IPS-18a (cell line): ENCODE results near the gene DRGX.

Source experiments
- H3K27ac ChIP-seq: one replicate; pipeline ENCODE4 v1.5.1; 2013; ENCODE audit warnings: low read length
- H3K27me3 ChIP-seq: one replicate; pipeline ENCODE4 v1.6.1; 2013; ENCODE audit warnings: mild to moderate bottlenecking, low read length; ENCODE audit not compliant: control insufficient read depth, insufficient read depth
- H3K36me3 ChIP-seq: one replicate; pipeline ENCODE4 v1.6.1; 2013; ENCODE audit warnings: low read depth, low read length; ENCODE audit not compliant: control insufficient read depth
- H3K4me1 ChIP-seq: one replicate; pipeline ENCODE4 v1.6.1; 2013; ENCODE audit warnings: low read depth, low read length; ENCODE audit not compliant: control insufficient read depth
- H3K4me3 ChIP-seq: one replicate; pipeline ENCODE4 v1.5.1; 2013; ENCODE audit warnings: low read length
- H3K9ac ChIP-seq: one replicate; pipeline ENCODE4 v1.6.1; 2013; ENCODE audit warnings: mild to moderate bottlenecking, low read length, moderate library complexity
- H3K9me3 ChIP-seq: one replicate; pipeline ENCODE4 v1.6.1; 2013; ENCODE audit warnings: low read depth, low read length; ENCODE audit not compliant: control insufficient read depth

Gene DRGX

DNA sequence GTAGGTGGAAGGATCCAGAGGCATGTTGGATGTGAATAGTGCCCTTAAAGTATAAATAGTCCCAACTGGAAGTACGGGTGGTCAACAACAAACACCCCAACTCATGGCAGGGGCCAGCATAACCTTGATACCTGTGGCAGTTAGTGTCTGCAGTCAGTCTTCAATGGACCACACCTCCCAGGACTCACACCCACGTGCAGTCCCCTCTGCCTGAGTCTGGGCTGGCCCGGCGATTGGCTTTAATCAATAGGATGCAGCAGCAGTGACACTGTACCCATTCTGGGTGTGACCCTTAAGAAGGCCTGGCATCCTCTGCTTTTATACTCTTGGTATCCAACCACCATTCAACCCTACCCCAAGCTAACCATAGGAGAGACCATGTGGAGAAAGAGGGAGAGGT, 18.6 kb downstream of the DRGX start:
- no peaks in the 10 kb centered on the region for H3K27me3 ChIP-seq
- no peak overlapping the region for H3K4me3 ChIP-seq
- no peak overlapping the region for H3K9ac ChIP-seq
- H3K27ac ChIP-seq = no peak overlapping the region
- H3K36me3 ChIP-seq = no peaks in the 10 kb centered on the region
- H3K4me1 ChIP-seq = no peaks in the 10 kb centered on the region
- no peaks in the 10 kb centered on the region for H3K9me3 ChIP-seq

- Histone ChIP-seq H3K4me1 (no peaks in the 10 kb centered on the region), H3K9ac (no peak overlapping the region), H3K36me3 (no peaks in the 10 kb centered on the region), H3K4me3 (no peak overlapping the region), H3K27me3 (no peaks in the 10 kb centered on the region), H3K9me3 (no peaks in the 10 kb centered on the region), H3K27ac (no peak overlapping the region)
These were observed 20.3 kb downstream of the DRGX start for GRCh38 chr10:49375611-49376010.

- Histone ChIP-seq H3K4me1 (no peaks in the 10 kb centered on the region), H3K4me3 (no peak overlapping the region), H3K9ac (no peak overlapping the region), H3K36me3 (no peaks in the 10 kb centered on the region), H3K9me3 (no peaks in the 10 kb centered on the region), H3K27ac (no peak overlapping the region), H3K27me3 (no peaks in the 10 kb centered on the region)
These were observed 21.1 kb downstream of the DRGX start for GRCh38 chr10:49374740-49375139.

DNA sequence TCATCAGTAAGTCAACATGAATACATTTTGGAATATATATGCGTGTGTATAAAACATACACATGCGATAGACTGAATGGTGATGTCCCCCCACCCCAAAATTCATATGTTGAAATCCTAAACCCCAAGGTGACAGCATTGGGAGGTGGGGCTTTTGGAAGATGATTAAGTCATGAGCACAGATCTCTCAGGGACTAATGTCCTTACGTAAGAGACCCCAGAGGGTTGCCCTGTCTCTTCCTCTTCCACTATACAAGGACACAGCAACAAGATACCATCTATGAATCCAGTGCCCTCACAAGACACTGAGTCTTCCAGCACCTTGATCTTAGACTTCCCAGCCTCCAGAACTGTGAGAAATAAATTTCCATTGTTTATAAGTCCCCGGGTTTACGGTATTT, 22.5 kb downstream of the DRGX start:
- no peaks in the 10 kb centered on the region for H3K36me3 ChIP-seq
- H3K4me1 ChIP-seq = no peaks in the 10 kb centered on the region
- H3K27ac ChIP-seq = no peak overlapping the region
- H3K9me3 ChIP-seq = no peaks in the 10 kb centered on the region
- no peak overlapping the region for H3K9ac ChIP-seq
- no peak overlapping the region for H3K4me3 ChIP-seq
- no peaks in the 10 kb centered on the region for H3K27me3 ChIP-seq

GRCh38 chr10:49371967-49372366, 23.9 kb downstream of the DRGX start:
- Histone ChIP-seq H3K9me3 (no peaks in the 10 kb centered on the region), H3K27me3 (no peaks in the 10 kb centered on the region), H3K4me1 (no peaks in the 10 kb centered on the region), H3K27ac (no peak overlapping the region), H3K9ac (no peak overlapping the region), H3K4me3 (no peak overlapping the region), H3K36me3 (no peaks in the 10 kb centered on the region)

- Histone ChIP-seq H3K4me3 (no peak overlapping the region), H3K4me1 (no peaks in the 10 kb centered on the region), H3K27ac (no peak overlapping the region), H3K36me3 (no peaks in the 10 kb centered on the region), H3K27me3 (no peaks in the 10 kb centered on the region), H3K9ac (no peak overlapping the region), H3K9me3 (no peaks in the 10 kb centered on the region)
These were observed 25.4 kb downstream of the DRGX start for GRCh38 chr10:49370326-49371100.

DNA sequence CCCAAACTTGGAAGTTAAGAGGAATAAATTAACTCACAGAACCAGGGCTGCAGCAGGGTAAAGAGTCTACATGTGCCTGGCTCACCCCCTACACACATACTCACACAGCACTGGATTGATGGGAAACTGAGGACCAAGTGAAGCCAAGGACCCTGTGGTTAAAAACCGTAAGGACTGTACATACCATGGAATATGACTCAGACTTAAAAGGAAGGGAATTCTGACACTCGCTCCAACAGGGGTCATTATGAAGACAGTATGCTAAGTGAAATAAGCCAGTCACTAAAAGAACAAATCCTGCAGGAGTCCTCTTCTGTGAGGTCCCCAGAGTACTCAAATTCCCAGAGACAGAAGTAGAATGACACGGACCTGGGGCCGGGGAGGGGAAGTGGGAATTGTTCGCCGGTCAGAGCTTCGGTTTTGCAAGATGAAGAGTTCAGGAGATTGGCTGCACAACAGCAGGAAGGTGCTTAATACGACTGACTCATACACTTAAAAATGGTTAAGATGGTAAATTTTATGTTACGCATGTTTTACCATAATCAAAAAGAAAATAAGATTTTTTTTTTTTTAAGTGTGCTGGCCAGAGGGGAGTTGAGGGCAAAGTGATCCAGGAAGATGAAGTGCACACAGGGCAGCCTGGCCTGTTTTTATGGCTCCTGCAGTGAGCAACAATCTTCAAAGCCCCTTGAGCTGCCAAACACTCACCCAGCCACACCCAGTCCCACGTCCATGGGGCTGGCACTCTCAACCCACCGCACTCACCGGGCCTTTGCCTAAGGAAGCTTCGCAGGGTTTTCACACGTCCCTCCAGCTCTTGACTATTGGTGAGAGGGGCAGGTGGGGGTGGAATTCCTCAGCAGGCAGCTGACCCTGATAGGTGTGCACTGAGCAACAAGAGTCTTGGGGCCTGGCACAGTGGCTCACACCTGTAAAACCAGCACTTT, 26.4 kb downstream of the DRGX start:
- H3K27ac ChIP-seq = no peak overlapping the region
- no peak overlapping the region for H3K4me3 ChIP-seq
- H3K4me1 ChIP-seq = no peaks in the 10 kb centered on the region
- no peak overlapping the region for H3K9ac ChIP-seq
- H3K9me3 ChIP-seq = no peaks in the 10 kb centered on the region
- no peaks in the 10 kb centered on the region for H3K27me3 ChIP-seq
- H3K36me3 ChIP-seq = no peaks in the 10 kb centered on the region

GRCh38 chr10:49368256-49368655, 27.6 kb downstream of the DRGX start:
- Histone ChIP-seq H3K9me3 (no peaks in the 10 kb centered on the region), H3K27ac (no peak overlapping the region), H3K4me3 (no peak overlapping the region), H3K36me3 (no peaks in the 10 kb centered on the region), H3K9ac (no peak overlapping the region), H3K27me3 (no peaks in the 10 kb centered on the region), H3K4me1 (no peaks in the 10 kb centered on the region)

DNA sequence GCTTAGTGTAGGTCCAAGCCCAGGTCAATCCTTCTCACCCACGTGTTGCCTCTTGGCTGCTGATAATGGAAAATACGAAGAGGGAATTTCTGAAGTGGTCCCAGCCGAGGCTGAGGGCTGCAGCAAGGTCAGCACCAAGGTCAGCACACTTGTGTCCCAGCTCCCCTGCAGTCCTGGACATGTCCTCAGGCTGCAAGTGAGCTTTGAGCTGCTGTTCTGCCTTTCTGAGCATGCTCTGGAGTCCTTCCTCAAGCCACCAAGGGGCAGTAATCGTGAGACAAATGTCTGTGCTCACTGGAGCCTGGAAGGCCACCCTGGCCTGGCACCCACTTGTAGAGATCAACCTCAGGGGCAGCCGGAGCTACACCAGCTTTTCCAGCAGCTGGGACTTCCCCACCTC, 28.3 kb downstream of the DRGX start:
- H3K27ac ChIP-seq = no peak overlapping the region
- H3K9ac ChIP-seq = no peak overlapping the region
- no peaks in the 10 kb centered on the region for H3K4me1 ChIP-seq
- H3K27me3 ChIP-seq = no peaks in the 10 kb centered on the region
- no peaks in the 10 kb centered on the region for H3K9me3 ChIP-seq
- no peak overlapping the region for H3K4me3 ChIP-seq
- no peaks in the 10 kb centered on the region for H3K36me3 ChIP-seq

GRCh38 chr10:49366460-49366859, 29.4 kb downstream of the DRGX start:
- no peaks in the 10 kb centered on the region for H3K36me3 ChIP-seq
- H3K4me3 ChIP-seq = no peak overlapping the region
- no peaks in the 10 kb centered on the region for H3K9me3 ChIP-seq
- H3K9ac ChIP-seq = no peak overlapping the region
- no peaks in the 10 kb centered on the region for H3K4me1 ChIP-seq
- H3K27ac ChIP-seq = no peak overlapping the region
- H3K27me3 ChIP-seq = no peaks in the 10 kb centered on the region

DNA sequence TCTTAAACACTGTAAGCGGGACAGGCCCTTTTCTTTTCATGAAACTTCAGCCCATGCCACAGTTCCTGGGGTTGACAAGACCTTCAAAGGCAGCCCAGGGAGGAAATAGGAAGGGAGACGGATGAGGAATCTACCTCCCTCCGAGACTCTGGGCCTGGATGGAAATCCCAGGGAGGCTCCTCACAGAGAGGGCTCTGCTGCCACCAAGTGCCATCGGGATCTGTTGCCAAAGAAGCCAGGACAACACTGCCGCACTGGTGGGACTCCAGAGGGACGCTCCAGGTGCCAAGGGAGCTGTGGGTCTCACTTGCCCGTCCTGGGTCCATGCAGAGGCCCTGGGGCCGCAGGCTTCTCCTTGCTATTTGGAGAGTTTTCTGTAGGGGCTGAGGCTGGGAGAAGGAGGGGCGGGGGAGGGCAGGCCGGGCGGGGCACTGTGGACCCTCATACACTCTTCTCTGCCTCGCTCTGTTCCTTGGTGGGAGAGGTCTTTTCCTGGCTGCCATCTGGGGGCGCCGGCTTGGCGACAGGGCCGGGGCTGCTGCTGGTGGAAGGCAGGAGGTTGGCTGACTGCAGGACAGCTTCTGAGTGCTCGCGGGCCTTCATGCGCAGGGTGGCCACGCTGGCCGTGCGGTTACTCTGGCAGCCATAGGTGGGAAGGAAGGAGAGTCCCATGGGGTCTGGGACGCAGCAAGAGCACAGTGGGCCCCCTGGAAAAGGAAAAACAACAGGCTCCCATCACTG, 30.0 kb downstream of the DRGX start:
- no peak overlapping the region for H3K9ac ChIP-seq
- no peaks in the 10 kb centered on the region for H3K27me3 ChIP-seq
- no peaks in the 10 kb centered on the region for H3K9me3 ChIP-seq
- H3K27ac ChIP-seq = no peak overlapping the region
- no peaks in the 10 kb centered on the region for H3K4me1 ChIP-seq
- no peak overlapping the region for H3K4me3 ChIP-seq
- no peaks in the 10 kb centered on the region for H3K36me3 ChIP-seq
